HUES48 (cell line): ENCODE data around the gene ATRAID.
A peak's percentile ranks its signal among the peaks of the same experiment; 100 is the strongest.

Experiments
- H3K27ac ChIP-seq: one replicate; pipeline ENCODE4 v1.7.0; 2013; ENCODE audit warnings: low read depth, low read length, inconsistent platforms
- H3K27me3 ChIP-seq: 2 replicates; pipeline ENCODE4 v1.6.1; 2013; ENCODE audit warnings: mild to moderate bottlenecking, low read length; ENCODE audit not compliant: control insufficient read depth, insufficient read depth
- H3K36me3 ChIP-seq: 2 replicates; pipeline ENCODE4 v1.6.1; 2013; ENCODE audit warnings: low read length; ENCODE audit not compliant: control insufficient read depth, insufficient read depth
- H3K4me1 ChIP-seq: 2 replicates; pipeline ENCODE4 v1.6.1; 2013; ENCODE audit warnings: mild to moderate bottlenecking, low read length; ENCODE audit not compliant: control insufficient read depth, insufficient read depth
- H3K4me3 ChIP-seq: 2 replicates; pipeline ENCODE4 v1.5.1; 2013; ENCODE audit warnings: mild to moderate bottlenecking, low read depth, low read length
- H3K9ac ChIP-seq: 2 replicates; pipeline ENCODE4 v1.6.1; 2013; ENCODE audit warnings: mild to moderate bottlenecking, low read depth, low read length, moderate library complexity
- H3K9me3 ChIP-seq: 2 replicates; pipeline ENCODE4 v1.6.1; 2013; ENCODE audit warnings: low read length; ENCODE audit not compliant: control insufficient read depth, insufficient read depth

ATRAID gene

GRCh38 chr2:27242614-27242951 is 30.7 kb downstream of the ATRAID start:
- Histone ChIP-seq H3K4me3 (no peak overlapping the region), H3K4me1 (no peaks in the 10 kb centered on the region), H3K27ac (no peak overlapping the region), H3K9ac (no peak overlapping the region), H3K36me3 (peaks cover 79% of the 10 kb centered on the region), H3K9me3 (no peaks in the 10 kb centered on the region), H3K27me3 (no peaks in the 10 kb centered on the region)

DNA sequence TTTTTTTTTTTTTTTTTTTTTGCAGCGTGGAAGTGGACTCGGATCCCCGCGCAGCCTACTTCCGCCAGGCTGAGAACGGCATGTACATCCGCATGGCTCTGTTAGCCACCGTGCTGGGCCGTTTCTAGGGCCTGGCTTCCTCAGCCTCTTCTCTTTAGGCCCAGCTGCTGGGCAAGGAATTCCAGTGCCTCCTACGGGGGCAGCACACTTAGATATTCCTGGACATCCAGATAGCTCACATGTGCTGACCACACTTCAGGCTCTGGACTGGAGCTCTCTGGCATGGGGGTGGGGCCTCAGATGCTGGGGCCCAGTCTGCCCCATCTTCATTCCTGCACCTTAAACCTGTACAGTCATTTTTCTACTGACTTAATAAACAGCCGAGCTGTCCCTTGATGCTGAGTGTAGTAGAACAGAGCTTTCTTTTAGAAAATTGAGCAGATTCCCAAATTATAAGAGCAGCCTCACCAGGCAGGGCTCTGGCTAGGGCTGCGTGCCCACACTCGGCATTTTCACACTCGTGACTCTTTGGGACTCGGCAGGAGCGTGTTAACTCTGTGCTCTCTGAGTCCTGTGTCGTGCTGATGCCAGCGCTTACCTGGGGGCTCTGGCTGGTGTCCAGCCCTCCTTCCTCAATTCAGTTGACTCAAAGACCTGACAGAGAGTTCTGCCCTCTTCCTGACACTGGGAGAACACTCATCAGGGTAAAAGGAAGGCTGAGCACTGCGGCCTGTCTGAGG is 31.7 kb downstream of the ATRAID start:
- peaks cover 69% of the 10 kb centered on the region for H3K36me3 ChIP-seq

DNA sequence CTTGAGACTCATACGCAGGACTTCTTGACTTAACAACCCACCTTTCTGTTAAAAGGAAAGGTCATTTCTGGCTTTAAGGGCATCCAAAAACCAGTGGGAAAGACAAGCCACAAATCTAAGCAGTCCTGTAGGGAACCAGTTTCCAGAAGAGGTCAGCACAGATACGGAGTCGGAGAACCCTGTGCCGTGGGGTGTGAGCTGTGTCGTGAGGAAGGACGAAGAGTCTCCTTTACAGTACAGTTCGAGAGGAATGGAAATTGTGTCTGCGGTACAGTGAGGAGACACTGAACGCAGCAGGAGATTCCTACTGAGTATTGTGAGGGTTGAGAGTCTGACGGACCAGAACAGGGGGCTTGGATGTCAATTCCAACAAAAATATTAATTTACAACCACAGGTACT is 33.3 kb downstream of the ATRAID start:
- H3K27me3 ChIP-seq, result no peaks in the 10 kb centered on the region
- H3K9me3 ChIP-seq, result no peaks in the 10 kb centered on the region
- H3K36me3 ChIP-seq, result peaks cover 54% of the 10 kb centered on the region
- H3K4me1 ChIP-seq, result no peaks in the 10 kb centered on the region
- no peak overlapping the region for H3K9ac ChIP-seq
- no peak overlapping the region for H3K4me3 ChIP-seq
- no peak overlapping the region for H3K27ac ChIP-seq

More for the DNA sequence above, 31.7 kb downstream of the ATRAID start:
- no peak overlapping the region for H3K4me3 ChIP-seq
- H3K27me3 ChIP-seq, result no peaks in the 10 kb centered on the region
- H3K9me3 ChIP-seq, result no peaks in the 10 kb centered on the region
- H3K27ac ChIP-seq, result no peak overlapping the region
- no peak overlapping the region for H3K9ac ChIP-seq
- no peaks in the 10 kb centered on the region for H3K4me1 ChIP-seq

GRCh38 chr2:27245626-27246025 is 33.8 kb downstream of the ATRAID start:
- no peaks in the 10 kb centered on the region for H3K9me3 ChIP-seq
- no peak overlapping the region for H3K9ac ChIP-seq
- no peak overlapping the region for H3K27ac ChIP-seq
- H3K36me3 ChIP-seq, result peaks cover 49% of the 10 kb centered on the region
- H3K4me1 ChIP-seq, result peaks cover 4% of the 10 kb centered on the region; the same call in 1 of the 2 replicates
- no peak overlapping the region for H3K4me3 ChIP-seq
- no peaks in the 10 kb centered on the region for H3K27me3 ChIP-seq

DNA sequence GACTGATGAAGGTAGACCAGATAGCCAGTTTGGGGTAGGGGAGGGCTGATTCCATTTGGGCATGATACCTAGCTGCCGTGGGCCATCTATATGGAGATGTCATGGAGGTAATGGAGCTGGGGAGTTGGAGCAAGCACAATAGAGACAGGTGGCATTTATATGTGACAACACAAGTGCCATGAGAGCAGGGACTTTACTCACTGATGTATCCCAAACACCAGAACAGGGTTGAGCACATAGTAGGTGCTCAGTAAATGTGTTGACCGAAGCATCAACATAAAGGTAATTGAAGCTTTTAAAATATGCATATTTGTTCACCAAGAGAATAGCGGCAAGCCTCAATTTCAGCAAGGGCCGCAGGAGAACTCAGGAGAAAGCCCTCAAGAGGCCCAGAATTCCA is 36.1 kb downstream of the ATRAID start:
- peaks cover 9% of the 10 kb centered on the region; the same call in 1 of the 2 replicates for H3K4me1 ChIP-seq
- no peak overlapping the region for H3K27ac ChIP-seq
- H3K36me3 ChIP-seq, result peaks cover 26% of the 10 kb centered on the region
- no peaks in the 10 kb centered on the region for H3K9me3 ChIP-seq
- H3K4me3 ChIP-seq, result no peak overlapping the region
- H3K27me3 ChIP-seq, result peaks cover 8% of the 10 kb centered on the region
- no peak overlapping the region for H3K9ac ChIP-seq

DNA sequence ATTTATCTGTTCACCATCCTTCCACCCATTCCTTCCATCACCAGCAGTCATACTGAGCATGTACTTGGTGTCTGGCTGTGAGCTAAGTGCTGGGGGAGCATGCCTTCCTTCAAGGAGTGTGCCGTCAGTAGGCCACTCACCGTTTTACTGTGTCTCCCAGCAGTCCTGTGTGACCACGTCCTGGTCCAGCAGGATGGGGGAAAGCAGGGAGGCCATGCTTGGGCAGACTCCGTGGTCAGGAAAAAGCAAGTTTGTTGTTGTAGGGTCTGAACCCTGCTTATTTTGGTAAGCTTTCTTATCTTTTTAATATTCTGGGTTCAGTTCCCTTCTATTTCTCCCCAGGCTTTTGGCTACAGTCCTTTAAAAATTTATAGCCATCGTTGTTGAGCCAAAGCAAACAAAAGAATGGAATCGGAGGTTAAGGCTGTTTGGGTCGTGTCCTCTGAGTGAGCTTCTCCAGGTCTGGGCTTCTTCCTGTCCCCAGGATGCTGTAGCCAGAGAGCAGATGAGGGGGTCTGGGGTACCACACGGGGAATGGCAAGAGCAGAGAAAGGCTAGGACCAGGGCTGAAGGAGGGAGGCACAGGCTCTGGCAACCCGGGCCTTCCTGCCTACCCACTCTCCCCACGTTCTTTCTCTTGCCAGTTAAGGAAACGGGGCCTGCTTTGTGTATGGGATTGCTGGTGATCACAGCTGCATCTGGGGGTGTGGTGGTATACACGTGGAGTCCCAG is 37.5 kb downstream of the ATRAID start:
- Histone ChIP-seq H3K4me3 (no peak overlapping the region), H3K36me3 (peaks cover 12% of the 10 kb centered on the region), H3K9ac (no peak overlapping the region), H3K27ac (no peak overlapping the region), H3K4me1 (peaks cover 9% of the 10 kb centered on the region; the same call in 1 of the 2 replicates), H3K9me3 (no peaks in the 10 kb centered on the region), H3K27me3 (peaks cover 8% of the 10 kb centered on the region)

DNA sequence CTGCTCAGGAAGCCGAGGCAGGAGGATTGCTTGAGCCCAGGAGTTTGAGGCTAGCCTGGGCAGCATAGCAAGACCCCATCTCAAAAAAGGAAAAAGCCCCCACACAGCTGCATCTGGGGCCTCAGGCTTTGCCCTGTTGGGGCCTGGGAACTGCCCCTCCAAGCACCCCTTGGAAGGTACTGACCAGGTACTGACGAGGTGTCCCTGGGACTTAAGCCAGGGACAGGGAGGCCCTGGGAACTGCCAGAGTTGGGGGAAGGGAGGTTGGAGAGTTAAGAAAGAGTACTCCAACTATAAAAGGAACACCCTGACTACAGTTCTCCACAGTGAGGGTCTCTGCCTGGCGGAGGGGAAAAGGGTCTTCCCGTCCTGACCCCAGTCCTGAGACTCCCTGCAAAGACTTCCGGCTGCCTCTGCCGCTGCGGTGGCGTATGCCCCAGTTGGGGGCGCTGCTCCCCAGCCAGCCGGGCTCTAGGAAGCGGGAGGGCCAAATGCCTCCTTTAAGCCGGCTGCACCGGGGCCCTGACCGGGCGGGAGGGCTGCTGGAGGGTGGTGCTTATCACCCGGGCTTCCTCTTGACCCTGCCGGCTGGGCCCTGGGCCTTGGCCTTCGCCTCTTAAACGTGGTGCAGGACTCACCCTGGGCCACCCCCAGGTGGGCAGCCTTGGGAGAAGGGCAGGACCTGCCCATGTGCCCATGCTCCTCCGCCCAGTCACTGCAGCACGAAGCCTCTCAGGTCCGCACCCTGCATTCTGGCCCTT is 38.2 kb downstream of the ATRAID start:
- H3K4me1 ChIP-seq, result peaks cover 9% of the 10 kb centered on the region; the same call in 1 of the 2 replicates
- peak overlapping the region; percentile 45 for H3K4me3 ChIP-seq
- H3K27ac ChIP-seq, result peak overlapping the region; percentile 3
- H3K9ac ChIP-seq, result no peak overlapping the region
- H3K9me3 ChIP-seq, result no peaks in the 10 kb centered on the region
- peaks cover 8% of the 10 kb centered on the region for H3K27me3 ChIP-seq
- H3K36me3 ChIP-seq, result peaks cover 5% of the 10 kb centered on the region; the same call in 1 of the 2 replicates

DNA sequence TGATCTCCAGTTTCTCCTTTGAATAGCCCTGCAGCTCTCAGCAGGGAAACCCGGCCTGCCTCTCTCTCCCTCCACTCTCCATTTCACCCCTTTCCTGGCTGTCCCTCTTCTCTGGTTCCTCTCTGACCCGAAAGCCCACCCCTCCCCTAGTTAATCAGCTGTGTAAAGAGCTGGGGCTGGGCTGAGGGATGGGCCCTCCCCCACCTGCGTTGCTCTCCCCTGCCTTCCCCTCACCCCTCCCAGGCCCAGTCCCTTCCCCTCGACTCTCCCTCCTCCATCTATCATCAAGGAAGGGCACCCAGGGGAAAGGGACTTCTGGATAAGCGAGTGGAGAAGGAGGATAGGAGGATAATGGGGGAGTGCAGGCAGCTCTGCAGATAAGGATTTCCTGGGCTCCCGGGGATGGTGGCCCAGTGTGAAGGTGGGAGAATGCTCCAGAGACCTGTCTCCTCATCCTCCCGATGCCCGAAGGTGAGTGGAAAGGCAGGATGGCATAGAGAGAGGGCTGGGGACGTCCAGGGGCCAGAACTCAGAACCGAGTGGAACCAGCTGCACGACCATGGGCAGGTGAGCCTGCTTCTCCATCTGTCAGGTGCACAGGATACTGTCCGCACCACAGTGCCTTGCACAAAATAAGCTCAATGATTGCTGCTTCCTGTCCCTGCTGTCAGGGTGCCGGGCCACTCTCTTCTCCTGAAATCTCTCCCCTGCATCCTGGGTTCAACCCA is 39.0 kb downstream of the ATRAID start:
- Histone ChIP-seq H3K4me1 (peaks cover 9% of the 10 kb centered on the region; the same call in 1 of the 2 replicates), H3K27me3 (peaks cover 8% of the 10 kb centered on the region), H3K9me3 (no peaks in the 10 kb centered on the region), H3K36me3 (no peaks in the 10 kb centered on the region), H3K4me3 (peak overlapping the region; percentile 45), H3K9ac (no peak overlapping the region), H3K27ac (peak overlapping the region; percentile 3)

GRCh38 chr2:27251766-27252165 is 39.9 kb downstream of the ATRAID start:
- Histone ChIP-seq H3K4me1 (peaks cover 9% of the 10 kb centered on the region; the same call in 1 of the 2 replicates), H3K9me3 (no peaks in the 10 kb centered on the region), H3K36me3 (0 out of 2 replicates have a peak, but pooled peaks cover 5% of the 10 kb centered on the region), H3K27me3 (peaks cover 8% of the 10 kb centered on the region), H3K4me3 (no peak overlapping the region), H3K9ac (no peak overlapping the region), H3K27ac (no peak overlapping the region)

DNA sequence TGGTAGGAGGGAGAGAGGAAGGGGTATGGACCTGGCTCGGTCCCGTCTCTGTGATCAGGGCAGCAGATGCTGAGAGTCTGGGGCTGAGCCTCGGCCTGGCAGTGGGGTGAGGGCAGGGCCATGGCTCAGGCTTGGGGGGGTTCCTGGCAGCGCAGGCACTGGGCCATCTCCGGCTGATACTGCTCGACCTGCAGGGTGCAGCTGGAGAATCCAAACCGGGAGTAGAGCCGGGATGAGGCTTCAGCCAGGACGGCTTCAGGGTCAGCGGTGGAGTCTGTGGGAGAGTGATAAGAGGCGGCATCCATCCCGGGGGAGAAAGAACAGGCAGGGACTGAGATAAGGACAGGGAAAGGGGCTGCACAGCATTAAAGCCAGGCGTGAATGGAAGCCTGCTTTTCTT is 43.3 kb downstream of the ATRAID start:
- no peaks in the 10 kb centered on the region for H3K9me3 ChIP-seq
- no peak overlapping the region for H3K27ac ChIP-seq
- no peak overlapping the region for H3K4me3 ChIP-seq
- H3K9ac ChIP-seq, result no peak overlapping the region
- peaks cover 9% of the 10 kb centered on the region; the same call in 1 of the 2 replicates for H3K4me1 ChIP-seq
- peaks cover 14% of the 10 kb centered on the region for H3K27me3 ChIP-seq
- H3K36me3 ChIP-seq, result 0 out of 2 replicates have a peak, but pooled peaks cover 5% of the 10 kb centered on the region
